Colon (tissue), 2 donors: Measurements from ENCODE around the gene EDDM3A.
"Not testable (repeated sequence)": the region's sequence is repeated elsewhere in the genome, so short reads cannot be mapped to it uniquely, and the experiment has no call there.

Experiments used
- FAIRE-seq: peaks from 2 replicates; lab custom pipeline; 2012; peaks lifted over from hg19 to GRCh38; lab: Jason Lieb, UNC
- donor health status: control.
- donor health status: control.

Gene EDDM3A, protein sequence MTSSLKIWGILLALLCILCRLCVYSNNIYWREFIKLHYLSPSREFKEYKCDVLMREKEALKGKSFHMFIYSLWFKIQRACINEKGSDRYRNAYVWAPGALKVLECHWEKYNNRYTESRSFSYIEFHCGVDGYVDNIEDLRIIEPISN

DNA sequence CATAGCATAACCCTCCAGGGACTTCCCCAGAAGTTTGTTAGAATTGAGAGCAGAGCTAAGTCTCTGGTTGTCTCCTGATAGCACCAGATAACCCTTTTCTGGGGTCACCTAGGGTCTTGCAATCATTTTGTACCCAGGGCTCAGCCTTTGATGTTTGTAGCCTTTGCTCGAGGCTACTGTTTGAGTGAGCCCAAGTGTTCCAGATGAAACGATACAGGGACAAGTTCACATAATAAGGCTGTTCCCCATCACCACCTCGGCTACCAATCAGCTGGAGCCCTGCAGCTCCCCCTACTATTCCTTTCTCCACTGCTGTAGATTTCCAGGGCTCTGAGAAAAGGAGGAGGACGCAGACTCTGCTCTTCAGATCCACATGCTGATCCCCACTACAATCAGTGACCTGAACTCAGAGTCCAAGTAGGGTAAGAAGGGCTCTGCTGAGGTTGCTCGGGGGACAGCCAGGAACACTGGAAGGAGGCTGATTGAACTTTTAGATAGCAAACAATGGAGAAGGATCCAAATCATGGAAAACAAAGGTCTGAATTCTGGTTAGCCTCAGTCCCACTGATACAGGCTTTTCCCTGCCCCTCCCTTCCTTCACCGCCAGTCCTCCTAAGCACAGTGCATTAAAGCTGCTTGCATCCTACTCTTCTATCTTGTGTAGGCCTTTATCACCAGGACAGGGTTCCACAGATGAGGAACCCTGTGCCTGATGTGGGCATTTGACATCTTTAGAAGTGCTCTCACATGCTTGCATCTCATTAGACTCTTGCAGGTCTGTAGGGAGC is at the start of gene EDDM3A:
Gene EDDM3A, plus strand, starts transcription at position 317 of the 788 bp plus-strand sequence. CDS start 1,694 bp downstream, outside the sequence.
- no peak for FAIRE-seq

DNA sequence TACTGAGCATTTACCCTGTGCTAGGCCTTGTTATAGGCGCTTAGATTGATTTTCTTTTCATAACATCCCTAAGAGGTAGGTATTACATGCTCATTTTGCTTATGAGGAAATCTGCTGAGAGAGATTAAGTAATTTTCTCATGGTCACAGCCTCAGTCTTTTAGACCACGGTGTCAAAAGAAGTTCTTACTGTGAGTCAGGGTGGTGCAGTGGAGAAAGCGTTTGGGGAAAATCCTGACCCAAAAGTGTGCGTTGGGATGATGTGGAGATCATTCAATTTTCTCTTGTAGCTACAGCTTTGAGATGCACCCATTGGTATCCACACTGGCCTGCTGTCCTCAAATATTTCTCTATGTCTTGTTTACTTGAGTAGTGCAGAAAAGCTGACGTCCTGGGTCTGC is 48.9 kb upstream of the EDDM3A start:
- no peak for FAIRE-seq

DNA sequence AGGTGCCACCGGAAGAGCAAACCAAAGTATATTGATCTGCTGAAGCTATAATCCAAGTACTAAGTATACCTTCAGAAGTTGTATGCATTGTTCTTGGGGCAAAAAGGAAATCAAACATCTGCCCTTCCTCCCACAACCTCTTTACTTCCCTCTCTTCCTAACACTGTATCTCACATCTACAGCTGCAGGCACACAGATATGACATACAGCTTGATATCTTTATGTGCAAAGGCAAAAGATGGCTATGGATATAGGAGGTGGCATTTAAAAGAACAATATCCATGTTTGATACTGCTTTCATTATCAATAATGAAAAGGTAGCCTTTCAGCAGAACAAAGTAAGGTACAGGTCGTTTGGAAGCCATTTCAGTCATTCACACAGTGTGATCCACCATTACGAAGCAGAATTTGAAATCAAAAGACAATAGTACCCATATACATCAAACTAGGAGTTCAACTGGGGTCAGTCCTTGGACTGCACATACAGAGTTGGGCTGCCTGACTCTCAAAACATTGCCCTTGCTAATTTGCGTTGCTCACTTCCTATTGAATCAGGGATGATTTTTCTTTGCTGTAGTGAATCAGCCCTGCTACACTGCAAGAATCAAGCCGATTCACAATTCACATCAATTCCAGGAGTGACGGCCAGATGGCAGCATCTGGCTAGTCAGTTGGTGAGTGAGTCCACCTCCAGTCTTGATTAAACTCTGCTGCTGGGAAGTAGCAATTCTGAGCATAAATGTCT is 48.2 kb upstream of the EDDM3A start:
- FAIRE-seq = no peak

DNA sequence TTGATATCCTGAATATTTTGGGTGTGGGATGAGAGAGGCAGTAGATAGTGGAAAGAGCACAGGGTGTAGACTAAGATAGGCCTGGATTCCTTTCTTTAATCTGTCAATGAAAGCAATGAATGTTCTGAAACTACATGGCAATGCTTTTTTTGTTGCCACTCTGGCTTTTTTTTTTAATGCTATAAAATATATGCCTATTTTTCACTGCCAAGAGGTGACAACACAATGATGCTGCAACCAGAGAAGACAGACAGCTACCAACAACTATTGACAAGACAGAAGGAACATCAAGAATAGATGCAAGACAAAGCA is 47.7 kb upstream of the EDDM3A start:
- no peak for FAIRE-seq

DNA sequence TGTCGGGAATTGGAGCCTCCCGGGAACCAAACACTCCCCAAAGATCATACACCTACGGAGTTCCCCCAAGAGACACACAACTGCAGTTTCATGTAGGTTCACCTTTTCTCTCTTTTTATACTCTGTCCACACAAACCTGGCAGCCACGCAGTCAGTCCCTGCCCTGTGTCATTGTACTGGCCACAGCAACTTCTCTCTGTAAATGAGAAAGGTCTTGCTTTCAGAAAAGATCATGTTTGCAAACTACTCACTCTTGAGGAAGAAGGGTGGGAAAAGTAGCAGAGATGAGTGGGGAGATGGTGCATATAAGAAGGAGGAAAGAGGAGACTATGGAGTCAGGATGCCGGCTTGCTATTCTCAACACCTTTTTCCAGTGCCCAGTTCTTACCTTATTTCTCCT is 46.8 kb upstream of the EDDM3A start:
- FAIRE-seq = no peak

DNA sequence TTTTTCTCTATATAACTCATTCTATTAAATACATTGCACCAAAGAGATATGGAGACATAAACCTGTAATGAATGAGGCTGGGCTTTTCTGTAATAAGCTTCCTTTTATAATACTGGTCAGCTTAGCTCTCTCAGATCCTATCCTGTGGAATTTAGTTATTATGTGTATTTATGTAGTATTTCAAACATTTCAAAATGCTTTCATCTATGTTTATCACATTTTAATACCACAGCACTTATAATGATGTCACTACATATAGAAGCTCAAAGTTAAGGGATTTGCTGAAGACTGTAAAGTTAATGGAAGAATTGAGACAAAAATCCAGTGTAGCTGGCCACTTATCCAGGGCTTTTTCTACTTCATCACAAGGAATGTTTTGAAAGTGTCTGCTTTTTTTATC is 45.8 kb upstream of the EDDM3A start:
- FAIRE-seq = no peak

DNA sequence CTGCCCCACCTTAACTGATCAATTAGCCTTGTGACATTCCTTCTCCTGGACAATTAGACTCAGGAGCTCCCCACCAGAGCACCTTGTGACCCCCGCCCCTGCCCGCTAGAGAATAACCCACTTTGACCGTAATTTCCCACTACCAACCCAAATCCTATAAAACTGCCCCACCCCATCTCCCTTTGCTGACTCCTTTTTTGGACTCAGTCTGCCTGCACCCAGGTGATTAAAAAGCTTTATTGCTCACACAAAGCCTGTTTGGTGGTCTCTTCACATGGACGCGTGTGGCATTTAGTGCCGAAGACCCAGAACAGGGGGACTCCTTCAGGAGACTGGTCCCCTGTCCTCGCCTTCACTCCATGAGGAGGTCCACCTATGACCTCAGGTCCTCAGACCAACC is 44.7 kb upstream of the EDDM3A start:
- FAIRE-seq = not testable (repeated sequence)

DNA sequence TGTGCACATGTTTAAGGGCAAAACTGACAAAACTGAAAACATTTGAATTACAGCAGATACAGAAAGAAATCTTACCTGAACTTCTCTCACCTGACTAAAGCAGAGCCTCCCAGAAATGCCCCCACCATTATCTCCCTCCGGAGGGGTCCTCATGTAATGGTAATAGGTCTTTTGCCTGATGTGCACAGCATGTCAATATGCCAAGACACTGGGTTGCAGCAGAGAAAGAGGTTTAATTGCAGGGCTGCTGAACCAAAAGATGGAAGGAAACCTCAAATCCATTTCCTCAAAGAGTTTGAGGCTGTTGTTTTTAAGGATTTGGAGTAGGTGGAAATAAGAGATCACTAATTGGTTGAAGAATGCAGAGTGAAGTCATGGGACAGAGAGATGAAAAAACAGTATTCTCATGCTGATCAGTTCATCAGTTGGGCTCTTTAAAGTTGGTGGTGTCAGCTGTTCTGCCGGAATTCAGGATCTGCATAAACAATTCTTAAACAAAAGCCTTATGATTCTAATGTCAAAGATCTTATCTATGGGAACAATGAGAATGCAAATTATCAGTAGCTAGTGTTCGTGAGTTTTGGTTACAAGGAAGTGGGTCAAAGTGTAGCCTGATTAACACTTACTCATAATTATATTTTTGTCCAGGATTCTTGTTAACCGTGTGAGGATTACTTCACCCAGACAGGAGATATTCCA is 38.9 kb upstream of the EDDM3A start:
- FAIRE-seq = no peak

DNA sequence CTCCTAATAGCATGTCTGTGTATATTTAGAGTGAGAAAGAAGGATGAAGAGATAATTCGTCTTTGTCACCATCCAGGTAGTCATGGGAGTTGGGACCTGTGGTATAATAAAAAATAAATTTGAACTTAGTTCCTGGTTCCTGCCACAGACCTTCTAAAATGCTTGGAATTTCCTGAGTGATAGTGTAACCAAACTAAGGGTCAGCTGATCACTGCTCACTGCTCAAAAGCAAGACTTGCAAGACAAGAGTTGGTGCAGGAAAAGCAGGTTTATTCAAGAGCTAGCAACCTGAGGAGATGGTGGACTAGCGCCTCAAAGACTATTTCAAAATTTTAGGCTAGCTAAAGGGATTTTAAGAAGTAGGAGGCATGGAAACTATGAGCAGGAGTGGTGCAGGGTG is 38.1 kb upstream of the EDDM3A start:
- FAIRE-seq = no peak

DNA sequence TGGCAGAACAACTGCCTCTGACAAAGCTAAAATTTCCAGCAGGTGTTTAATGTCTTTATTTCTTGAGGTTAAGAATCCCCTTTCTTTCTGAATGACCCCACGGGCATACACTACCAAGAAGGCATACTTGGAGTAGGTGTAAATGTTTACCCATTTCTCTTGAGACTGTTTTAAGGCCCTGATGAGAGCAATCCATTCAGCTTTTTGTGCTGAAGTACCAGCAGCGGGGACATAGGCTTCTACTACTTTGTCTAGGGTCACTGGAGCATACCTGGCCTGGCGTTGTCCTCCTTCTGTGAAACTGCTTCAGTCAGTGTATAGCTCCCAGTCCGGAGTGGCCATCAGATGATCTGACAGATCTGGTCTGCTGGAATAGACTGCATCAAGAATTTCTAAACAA is 34.4 kb upstream of the EDDM3A start:
- no peak for FAIRE-seq

DNA sequence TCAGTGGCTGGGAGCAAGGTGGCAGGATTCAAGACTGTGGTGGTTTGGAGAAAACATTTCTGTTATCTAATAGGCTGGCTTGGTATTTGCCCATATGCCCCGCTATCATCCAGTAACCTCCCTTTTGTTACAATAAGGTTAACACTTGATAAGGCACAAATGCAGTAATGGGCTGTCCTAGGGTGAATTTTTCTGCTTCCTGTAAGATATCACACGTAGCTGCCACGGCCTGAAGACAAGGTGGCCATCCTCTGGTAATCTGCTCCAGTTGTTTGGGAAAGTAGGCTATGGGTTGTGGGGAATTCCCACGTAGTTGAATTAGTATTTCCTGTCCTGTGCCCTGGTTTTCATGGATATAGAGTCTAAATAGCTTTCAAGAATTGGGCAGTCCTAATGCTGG is 34.0 kb upstream of the EDDM3A start:
- FAIRE-seq = no peak

DNA sequence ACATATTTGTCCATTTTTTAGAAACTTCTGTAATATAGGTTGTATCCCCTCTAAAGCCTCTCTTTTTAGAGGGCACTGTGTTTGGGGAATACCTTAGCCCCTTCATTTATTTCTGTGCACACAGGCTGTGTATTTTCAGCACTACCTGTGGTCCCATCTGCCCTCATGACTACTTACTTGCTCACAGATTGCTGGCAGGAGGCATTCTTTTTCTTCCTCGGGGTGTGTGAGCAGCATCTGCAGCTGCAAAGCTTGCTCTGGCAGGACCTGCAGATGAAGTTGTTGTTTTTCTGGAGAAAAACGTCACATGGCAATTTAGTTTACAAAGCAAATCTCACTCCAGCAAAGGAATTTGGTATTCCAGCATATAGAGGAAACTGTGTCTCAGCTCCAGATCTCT is 32.8 kb upstream of the EDDM3A start:
- FAIRE-seq = no peak

DNA sequence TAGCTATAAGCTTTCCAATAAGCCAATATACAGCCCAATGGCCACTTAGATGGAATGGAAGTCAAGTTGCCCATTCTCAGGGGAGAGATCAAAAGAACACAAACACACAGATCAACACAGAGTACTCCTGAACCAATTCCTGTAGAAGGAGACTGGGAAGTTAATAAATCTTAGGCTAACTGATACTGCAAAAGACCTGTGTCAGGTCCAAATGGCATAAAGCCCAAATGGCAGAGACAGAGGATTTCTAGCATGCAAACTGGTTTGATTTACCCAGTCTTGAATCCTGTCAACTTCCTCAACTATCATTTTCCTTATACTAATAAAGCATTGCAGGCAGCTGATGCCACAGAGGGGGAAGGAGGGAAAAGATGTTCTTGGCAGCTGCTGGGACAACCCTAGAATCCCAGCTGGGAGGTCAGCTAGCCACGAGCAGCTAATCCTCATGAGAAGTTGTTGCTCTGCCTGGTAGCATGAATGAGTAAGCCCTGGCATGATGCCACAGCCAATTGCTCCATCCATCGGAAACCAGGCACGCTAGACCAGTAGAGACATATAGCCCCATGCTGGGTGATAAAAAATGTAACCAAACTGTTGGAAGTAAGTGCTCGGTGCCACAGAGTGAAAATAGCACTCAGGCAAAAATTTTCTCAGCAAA is 31.0 kb upstream of the EDDM3A start:
- FAIRE-seq = no peak

DNA sequence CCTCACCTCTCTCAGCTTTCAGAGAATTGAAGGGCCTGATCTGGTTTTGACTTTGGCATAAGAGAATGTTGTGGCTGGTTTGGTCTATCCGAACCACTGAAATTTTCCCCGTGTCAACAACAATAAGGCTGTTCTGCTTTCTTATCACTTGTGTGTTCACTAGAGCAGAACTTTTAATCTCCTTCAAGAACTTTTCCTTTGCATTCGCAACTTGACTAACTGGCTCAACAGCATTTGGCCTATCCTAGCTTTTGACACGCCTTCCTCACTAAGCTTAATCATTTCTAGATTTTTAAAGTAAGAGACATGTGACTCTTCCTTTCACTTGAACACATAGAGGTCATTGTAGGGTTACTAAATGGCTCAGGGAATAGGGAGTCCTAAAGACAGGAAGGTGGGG is 25.9 kb upstream of the EDDM3A start:
- FAIRE-seq = peak; percentile 47

DNA sequence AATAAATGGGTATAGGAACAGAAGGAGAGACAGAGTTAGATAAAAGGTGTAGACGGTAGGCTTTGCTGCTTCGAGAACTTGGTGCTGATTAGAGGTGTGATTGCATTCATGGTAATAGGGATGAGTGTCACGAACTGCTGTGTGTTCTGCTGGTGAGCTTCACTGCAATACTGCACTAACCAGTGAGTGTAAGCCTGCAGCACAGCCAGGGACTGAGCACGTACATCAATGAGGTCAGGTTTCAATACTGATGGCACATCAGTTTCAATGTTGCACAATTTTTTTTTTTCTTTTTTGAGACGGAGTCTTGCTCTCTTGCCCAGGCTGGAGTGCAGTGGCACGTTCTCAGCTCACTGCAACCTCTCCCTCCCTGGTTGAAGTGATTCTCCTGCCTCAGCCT is 24.9 kb upstream of the EDDM3A start:
- FAIRE-seq = no peak

DNA sequence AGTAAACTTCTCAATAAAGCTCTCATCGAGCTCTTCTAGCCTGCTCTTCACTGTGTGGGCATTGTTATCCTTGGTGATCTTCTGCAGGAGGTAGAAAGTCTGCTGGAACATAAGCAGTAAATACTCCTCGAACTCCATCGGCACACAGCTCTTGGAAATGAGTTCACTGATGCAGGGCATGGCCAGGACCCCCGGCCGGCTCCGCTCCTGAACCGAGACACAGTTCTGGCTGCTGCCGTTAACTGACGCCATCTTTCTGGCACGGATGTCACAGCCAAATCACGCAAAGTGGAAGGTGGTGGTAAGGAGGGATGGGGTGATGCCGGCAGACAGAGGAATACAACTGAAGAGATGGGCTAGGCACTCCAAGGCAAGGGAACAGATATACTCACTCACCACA is 23.7 kb upstream of the EDDM3A start:
- FAIRE-seq = no peak

DNA sequence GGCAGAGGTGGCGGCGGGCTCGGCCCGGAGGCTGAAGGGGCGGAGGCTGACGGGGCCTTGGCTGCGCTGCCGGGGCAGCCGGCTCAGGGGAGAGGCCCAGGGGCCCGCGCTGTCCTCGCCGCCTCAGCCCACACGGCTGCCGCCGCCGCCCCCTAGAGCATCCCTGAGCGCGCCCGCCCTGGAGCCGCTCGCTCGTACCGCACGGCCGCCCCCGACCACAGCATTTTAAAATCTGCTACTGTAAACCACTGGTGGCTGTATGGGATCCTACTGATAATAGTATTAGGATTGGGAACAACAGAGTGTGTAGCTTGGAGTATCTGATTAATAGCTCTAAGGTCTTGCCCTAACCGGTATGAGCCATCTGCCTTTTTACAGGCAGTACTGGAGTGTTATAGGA is 22.2 kb upstream of the EDDM3A start:
- FAIRE-seq = no peak

DNA sequence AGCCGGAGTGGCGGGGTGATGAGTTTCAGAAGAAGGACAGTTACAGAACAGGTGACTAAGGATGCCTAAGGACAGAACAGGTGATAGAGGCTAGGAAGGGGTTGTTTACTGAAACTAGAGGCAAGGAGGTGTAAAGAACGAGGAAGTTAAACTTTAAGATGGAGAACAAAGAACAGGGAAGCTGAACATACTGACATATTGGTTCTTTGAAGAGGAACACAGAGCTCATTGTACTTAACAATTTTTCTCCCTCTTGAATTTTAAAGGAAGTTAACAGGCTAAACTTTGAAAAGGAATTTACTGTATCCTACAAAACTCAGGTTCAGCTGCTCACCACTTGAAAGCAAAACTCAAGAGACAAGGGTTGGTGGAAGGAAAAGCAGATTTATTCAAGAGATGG is 19.6 kb upstream of the EDDM3A start:
- not testable (repeated sequence) for FAIRE-seq

DNA sequence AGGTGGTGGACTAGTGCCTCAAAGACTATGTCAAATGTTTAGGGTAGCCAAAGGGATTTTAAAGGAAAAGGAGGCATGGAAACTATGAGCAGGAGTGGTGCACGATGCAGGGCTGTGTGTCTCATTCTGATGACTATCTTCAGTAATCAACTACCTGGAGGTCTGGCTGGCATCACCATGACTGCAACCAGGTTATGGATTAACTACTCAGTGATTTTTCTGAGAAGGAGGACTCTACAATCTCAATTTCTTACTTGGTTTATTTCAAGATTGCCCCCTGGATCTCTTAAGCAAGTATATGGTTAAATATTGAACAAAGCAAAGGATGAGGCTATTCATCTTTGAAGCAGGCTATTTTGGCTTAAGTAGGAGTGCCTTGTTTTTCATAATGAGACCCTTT is 19.2 kb upstream of the EDDM3A start:
- no peak for FAIRE-seq

DNA sequence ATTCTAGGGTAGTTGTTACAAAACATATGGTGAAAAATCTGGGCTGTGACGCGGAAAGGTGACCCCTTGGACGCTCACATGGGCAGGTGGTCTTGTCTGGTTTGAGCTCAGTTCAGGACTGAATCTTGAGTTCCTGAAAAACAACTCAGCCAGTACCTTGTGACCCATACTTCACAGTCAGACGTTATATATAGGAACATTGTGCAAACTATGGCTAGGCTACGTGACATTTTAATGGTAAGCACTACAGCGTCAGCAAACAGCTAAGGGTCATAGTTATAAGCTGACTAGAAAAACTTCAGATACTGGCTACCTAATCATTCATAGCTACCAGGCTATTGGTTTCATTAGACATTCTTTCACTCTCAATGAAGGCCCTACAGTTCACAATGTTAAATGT is 14.8 kb upstream of the EDDM3A start:
- no peak for FAIRE-seq

DNA sequence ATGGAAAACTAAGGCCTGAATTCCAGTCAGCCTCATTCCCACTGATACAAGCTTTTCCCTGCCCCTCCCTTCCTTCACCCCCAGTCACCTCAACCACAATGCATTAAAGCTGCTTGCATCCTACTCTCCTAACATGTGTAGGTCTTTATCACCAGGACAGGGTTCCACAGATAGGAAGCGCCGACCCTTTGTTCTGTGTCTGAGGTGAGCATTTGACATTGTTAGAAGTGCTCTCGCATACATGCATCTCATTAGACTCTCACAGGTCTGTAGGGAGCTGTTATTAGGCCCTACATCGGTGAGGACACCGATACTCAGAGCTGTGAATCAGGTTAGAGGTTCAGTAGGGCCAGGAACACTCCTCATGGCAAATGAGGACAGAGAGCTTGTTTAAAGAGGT is 13.2 kb upstream of the EDDM3A start:
- no peak for FAIRE-seq

DNA sequence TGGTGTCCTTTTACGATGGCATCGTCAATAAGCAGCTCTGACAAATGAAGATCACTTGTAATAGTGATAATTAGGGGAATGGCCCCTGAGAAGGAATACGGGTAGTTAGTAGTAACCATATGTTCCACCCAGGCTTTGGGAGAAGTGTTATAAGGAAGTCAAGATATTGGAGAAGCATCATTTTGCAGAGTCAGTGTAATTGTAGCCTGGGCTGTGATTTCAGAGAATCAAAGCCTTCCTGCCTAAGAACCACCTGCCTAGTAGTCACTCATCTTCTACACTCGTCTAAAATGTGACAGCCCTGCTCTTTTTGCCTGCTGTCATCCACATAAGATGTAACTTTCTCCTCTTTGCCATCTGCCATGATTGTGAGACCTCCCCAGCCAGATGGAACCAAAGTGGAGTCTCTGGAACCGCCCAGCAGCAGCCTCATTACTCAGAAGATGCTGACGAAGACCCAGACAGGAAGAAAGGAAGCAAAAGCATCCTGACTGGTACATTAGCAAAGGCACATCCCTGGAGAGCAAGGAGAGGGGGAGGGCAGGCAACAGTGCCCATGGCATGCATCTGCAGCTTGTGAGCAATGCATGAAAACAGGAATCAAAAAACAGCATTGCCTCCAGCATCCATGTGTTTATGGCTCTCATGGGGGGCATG is 12.6 kb upstream of the EDDM3A start:
- FAIRE-seq = no peak
